A549 (cell line): Measurements from ENCODE around the gene PLN. TPM values are rescaled to one million over a fixed set of nuclear protein-coding genes. Genes with fewer than 3 reads are reported as not detected.

ENCODE experiments used
- ATAC-seq, 2 experiments: fragments of 200-7000 bp in 1 of 2; fragments of >200 bp in 1 of 2; cut with Nextera tagmentation in 1 of 2; cut with Tn5 transposase in 1 of 2; 3 replicates each; pipeline versions ENCODE4 v1.8.0 to v1.9.1; 2018 to 2020; ENCODE audit warnings: mild to moderate bottlenecking in 1 of 2, moderate library complexity in 1 of 2
- CTCF ChIA-PET: fragments of 300-600 bp; sonication (Branson Sonifier 250); formaldehyde crosslinking; extraction: SDS; loops from one replicate; lab custom pipeline; 2021; ENCODE audit warnings: antibody characterized with exemption, inconsistent platforms; lab: Yijun Ruan, JAX
- POLR2A ChIA-PET: fragments of 350-600 bp; formaldehyde crosslinking; extraction: SDS; loops from one replicate; lab custom pipeline; 2021; ENCODE audit warnings: antibody characterized with exemption, inconsistent platforms; lab: Yijun Ruan, JAX
- DNase-seq, 2 experiments: peaks; one replicate each; pipeline versions ENCODE4 v3.0.0 to v3.0.0-alpha.2; 2011 to 2016; ENCODE audit warnings: low read depth in 1 of 2, low spot score in 1 of 2
- FAIRE-seq: peaks from 2 replicates; lab custom pipeline; 2011; peaks lifted over from hg19 to GRCh38; lab: Jason Lieb, UNC
- H3K27ac ChIP-seq, 2 experiments: fragments of >200 bp; sonication (Bioruptor Twin); formaldehyde crosslinking; 3 replicates each; pipeline ENCODE4 v1.5.1; 2016 to 2017
- H3K4me1 ChIP-seq: fragments of >200 bp; sonication (Bioruptor Twin); formaldehyde crosslinking; 3 replicates; pipeline ENCODE4 v1.6.1; 2016
- H3K4me2 ChIP-seq: fragments of >200 bp; sonication (Bioruptor Twin); formaldehyde crosslinking; 3 replicates; pipeline ENCODE4 v1.6.1; 2016
- H3K4me3 ChIP-seq: fragments of >200 bp; sonication (Bioruptor Twin); formaldehyde crosslinking; 3 replicates; pipeline ENCODE4 v1.5.1; 2016
- H3K9me3 ChIP-seq: fragments of >200 bp; sonication (Bioruptor Twin); formaldehyde crosslinking; 3 replicates; pipeline ENCODE4 v1.6.1; 2016
- CBX8 ChIP-seq: fragments of 200-600 bp; sonication (generic); IDR thresholded peaks from 2 replicates; pipeline ENCODE4 v1.6.1; 2016
- CHD4 ChIP-seq: fragments of 200-600 bp; sonication (generic); IDR thresholded peaks from 2 replicates; pipeline ENCODE4 v1.6.1; 2016; ENCODE audit warnings: antibody characterized with exemption, mild to moderate bottlenecking, borderline replicate concordance
- FOSL2 ChIP-seq, 2 experiments: fragments of 450-650 bp in 1 of 2; fragments of >200 bp in 1 of 2; sonication (Bioruptor Twin) in 1 of 2; formaldehyde crosslinking; IDR thresholded peaks; 2 replicates each; pipeline versions ENCODE4 v1.5.0 to v1.6.1; 2016 to 2020; ENCODE audit warnings: mild to moderate bottlenecking in 1 of 2, moderate library complexity in 1 of 2
- FOXS1 ChIP-seq: fragments of 250-450 bp; sonication (Bioruptor Pico); IDR thresholded peaks from 2 replicates; pipeline ENCODE4 v1.5.0; 2020; ENCODE audit warnings: mild to moderate bottlenecking, moderate library complexity
- GATA3 ChIP-seq: IDR thresholded peaks from 2 replicates; pipeline ENCODE4 v1.6.1; 2012; ENCODE audit warnings: borderline replicate concordance
- HDAC2 ChIP-seq: fragments of 200-600 bp; sonication (generic); IDR thresholded peaks from 2 replicates; pipeline ENCODE4 v1.6.1; 2016
- HMGXB4 ChIP-seq: fragments of 250-450 bp; sonication (Bioruptor Pico); IDR thresholded peaks from 2 replicates; pipeline ENCODE4 v1.5.0; 2021; ENCODE audit warnings: mild to moderate bottlenecking, moderate library complexity, borderline replicate concordance
- HOXA7 ChIP-seq: fragments of 250-450 bp; sonication (Bioruptor Pico); IDR thresholded peaks from 2 replicates; pipeline ENCODE4 v1.5.0; 2020; ENCODE audit warnings: mild to moderate bottlenecking, moderate library complexity
- HOXB13 ChIP-seq: fragments of 250-450 bp; sonication (Bioruptor Pico); IDR thresholded peaks from 2 replicates; pipeline ENCODE4 v1.5.0; 2020; ENCODE audit warnings: low read depth, mild to moderate bottlenecking, moderate library complexity
- MAZ ChIP-seq: fragments of 150-350 bp; IDR thresholded peaks from 2 replicates; pipeline ENCODE4 v1.6.1; 2014; ENCODE audit warnings: antibody characterized with exemption, low read depth, low read length, borderline replicate concordance
- POLR2A ChIP-seq: IDR thresholded peaks from 2 replicates; pipeline ENCODE4 v1.6.1; 2012; ENCODE audit warnings: mild to moderate bottlenecking, low read length
- POLR2AphosphoS2 ChIP-seq: conservative IDR thresholded peaks from 2 replicates; pipeline ENCODE4 v1.6.1; 2012; ENCODE audit warnings: low read length, improper control_type of control experiment, inconsistent platforms
- RARB ChIP-seq: fragments of 250-450 bp; sonication (Bioruptor Pico); IDR thresholded peaks from 2 replicates; pipeline ENCODE4 v1.8.0; 2021; ENCODE audit warnings: mild to moderate bottlenecking, moderate library complexity
- SMC3 ChIP-seq: fragments of >200 bp; sonication (Bioruptor Twin); formaldehyde crosslinking; IDR thresholded peaks from 3 replicates; pipeline ENCODE4 v1.6.1; 2018; ENCODE audit warnings: inconsistent platforms
- TP53 ChIP-seq: fragments of 250-450 bp; sonication (Bioruptor Pico); IDR thresholded peaks from 2 replicates; pipeline ENCODE4 v1.5.0; 2021; ENCODE audit warnings: mild to moderate bottlenecking, moderate library complexity
- ZC3H11A ChIP-seq: fragments of 450-650 bp; IDR thresholded peaks from 2 replicates; pipeline ENCODE4 v1.6.1; 2014; ENCODE audit warnings: antibody characterized with exemption, mild to moderate bottlenecking
- ZSCAN20 ChIP-seq: fragments of 250-450 bp; sonication (Bioruptor Pico); IDR thresholded peaks from 2 replicates; pipeline ENCODE4 v1.8.0; 2022; ENCODE audit warnings: mild to moderate bottlenecking, moderate library complexity
- WGBS: methylation state at CpG from one replicate; pipeline ENCODE4 v1.1.6; 2017; ENCODE audit errors: missing lambda C conversion rate; 5-methylcytosine and 5-hydroxymethylcytosine counted together
- polyA plus RNA-seq, 4 experiments: library from polyadenylated mRNA; depleted of rRNA in 3 of 4; stranded (reverse); fragments of >200 nt; fragmentation: RNase III in 1 of 4; extraction: RNeasy Plus Mini Kit Qiagen cat#74134 plus additional on column Dnase treatment in 1 of 4; gene quantifications; 2 replicates in 3 of 4; 3 replicates in 1 of 4; pipeline ENCODE4 v1.2.3, GENCODE V29; 2011 to 2017

The PLN gene
- polyA plus RNA-seq, 2 of the 4 experiments (the other 2 are of a cell fraction): not detected

GRCh38 chr6:118569498-118569897, 21.4 kb downstream of the PLN start:
- H3K9me3 ChIP-seq: peaks cover 7% of the 10 kb centered on the region; the same call in 1 of the 3 replicates
- H3K4me2 ChIP-seq: no peak overlapping the region
- no peaks in the 10 kb centered on the region for H3K4me1 ChIP-seq
- WGBS: 77% methylated on average over 1 of the region's 1 CpG
- no peak for ATAC-seq
- no peak overlapping the region for H3K4me3 ChIP-seq
- no peak for TF ChIP-seq HDAC2
- no peak for TF ChIP-seq RARB
- TF ChIP-seq MAZ: no peak
- no peak for TF ChIP-seq HOXA7 (CRISPR knock-in tag)
- no peak for TF ChIP-seq CHD4
- TF ChIP-seq ZC3H11A: no peak
- TF ChIP-seq CBX8: no peak
- TF ChIP-seq TP53 (CRISPR knock-in tag): no peak
- TF ChIP-seq FOSL2 (IDR thresholded peaks at IDR 0.05): no peak
- TF ChIP-seq FOSL2 (CRISPR knock-in tag; IDR thresholded peaks at IDR 0.05): no peak
- CTCF ChIA-PET: interaction anchor here (0.9 kb wide), 1 partner anchor 16 kb away, joined by 3 read pairs; no protein-coding TSS in a partner anchor
- POLR2A ChIA-PET: no interaction called here
- no peak overlapping the region for H3K27ac ChIP-seq
- DNase-seq: no peak
- FAIRE-seq: no peak

- no peak for ATAC-seq
- Histone ChIP-seq H3K27ac (no peak overlapping the region), H3K9me3 (peaks cover 12% of the 10 kb centered on the region), H3K4me1 (no peaks in the 10 kb centered on the region), H3K4me3 (no peak overlapping the region), H3K4me2 (no peak overlapping the region)
- CTCF ChIA-PET: interaction anchor here (0.9 to 1.6 kb wide), 2 partner anchors 285 to 286 kb away, joined by 3 read pairs; no protein-coding TSS in a partner anchor
- no peak for DNase-seq
- FAIRE-seq: no peak
- WGBS: 83% methylated on average over 2 of the region's 2 CpGs
- POLR2A ChIA-PET: no interaction called here
- TF ChIP-seq MAZ (no peak), HOXB13 (CRISPR knock-in tag) (no peak), POLR2A (no peak), HMGXB4 (CRISPR knock-in tag) (no peak), GATA3 (no peak), TP53 (CRISPR knock-in tag) (no peak), FOXS1 (CRISPR knock-in tag) (no peak), SMC3 (no peak)
Measured at GRCh38 chr6:118571121-118571520, 23.0 kb downstream of the PLN start.

- Histone ChIP-seq H3K27ac (peak overlapping the region in 1 of 2 experiments; percentile 17; a peak in 1 of 6 replicates), H3K4me3 (no peak overlapping the region), H3K4me1 (no peaks in the 10 kb centered on the region), H3K9me3 (peaks cover 18% of the 10 kb centered on the region), H3K4me2 (no peak overlapping the region)
- ChIA-PET POLR2A (no interaction called here), CTCF (interaction anchor here (0.9 kb wide), 1 partner anchor 18 kb away, joined by 3 read pairs; no protein-coding TSS in a partner anchor)
- peak in 1 of 2 experiments; percentile 34 for DNase-seq
- no peak for ATAC-seq
- FAIRE-seq: no peak
- 88% methylated on average over 12 of the region's 13 CpGs for WGBS
- TF ChIP-seq TP53 (CRISPR knock-in tag): peak; percentile 79
- no peak for TF ChIP-seq ZSCAN20
Measured at GRCh38 chr6:118574051-118574865, 26.2 kb downstream of the PLN start.

- no peak overlapping the region for H3K27ac ChIP-seq
- H3K4me2 ChIP-seq: no peak overlapping the region
- DNase-seq: no peak
- H3K9me3 ChIP-seq: peaks cover 18% of the 10 kb centered on the region
- 67% methylated on average over 4 of the region's 4 CpGs for WGBS
- no peak overlapping the region for H3K4me3 ChIP-seq
- no peak for ATAC-seq
- no peaks in the 10 kb centered on the region for H3K4me1 ChIP-seq
- FAIRE-seq: no peak
- CTCF ChIA-PET: no interaction called here
- POLR2A ChIA-PET: no interaction called here
- no peak for TF ChIP-seq POLR2AphosphoS2
Measured at GRCh38 chr6:118577972-118578371, 29.9 kb downstream of the PLN start.
